Heart left ventricle (tissue), 13 donors: Measurements from ENCODE around the gene HAND2.

Experiments used
- CTCF ChIP-seq, 12 donors: fragments of 200-600 bp; sonication (generic) in 4 of 12; IDR thresholded peaks; one replicate each; pipeline versions ENCODE4 v1.5.0 to v1.8.0; 2018 to 2022; ENCODE audit warnings: antibody characterized with exemption in 12 of 12, mild to moderate bottlenecking in 5 of 12
- POLR2A ChIP-seq, 2 donors: fragments of 450-650 bp; IDR thresholded peaks; one replicate each; pipeline ENCODE4 v1.6.1; 2017; ENCODE audit warnings: antibody characterized with exemption in 2 of 2, mild to moderate bottlenecking in 2 of 2, moderate library complexity in 2 of 2
- donor health status: ischemic (EF 13 %, LVEDD 7.1; RV severe dilation, severe dysfunction).
- donor health status: DM: no; HTN: yes; CAD: no.
- donor health status: DM: no; HTN: no; CAD: no.
- donor health status: ischemic (EF 25% LVEDD 6.9; RV normal size, moderate dysfunction).
- donor health status: ischemic (EF 25% LVEDD 5.7; RV mildly dilated, moderate dysfunction).
- donor health status: ischemic (EF 35%, LVEDD 5.7; RV mildly dilated, moderate dysfunction).
- donor health status: nonischemic (EF 11% LVEDD 7.7; RV severe dilation, severe dysfunction).
- donor health status: DM: yes; HTN: yes; CAD: no.
- donor health status: PGD.
- donor health status: ischemic (EF 29% LVEDD 5.4; RV normal size, mild dysfunction).
- donor health status: nonischemic (EF 23%, LVEDD 6.1; RV moderate dilation, normal function).

- no peak for TF ChIP-seq CTCF (IDR thresholded peaks at IDR 0.05)
- TF ChIP-seq POLR2A (IDR thresholded peaks at IDR 0.05): no peak
Observed at GRCh38 chr4:173545440-173545839, 15.4 kb upstream of the HAND2 start.
